H9 (cell line): ENCODE data around the gene DNAAF3. TPM values are rescaled to one million over a fixed set of nuclear protein-coding genes. Genes with fewer than 3 reads are reported as not detected.
A peak's percentile ranks its signal among the peaks of the same experiment; 100 is the strongest.

Experiments used
- DNase-seq: peaks from one replicate; pipeline ENCODE4 v3.0.0-alpha.2; 2017
- H2AFZ ChIP-seq: one replicate; pipeline ENCODE4 v1.6.1; 2013; ENCODE audit warnings: mild to moderate bottlenecking, low read length, control low read depth, moderate library complexity
- H2AK5ac ChIP-seq: 2 replicates; pipeline ENCODE4 v1.6.1; 2013; ENCODE audit warnings: low read length, control low read depth, mixed read lengths; ENCODE audit not compliant: insufficient read length
- H2BK120ac ChIP-seq: one replicate; pipeline ENCODE4 v1.6.1; 2013; ENCODE audit warnings: low read depth, mild to moderate bottlenecking, low read length, control low read depth, inconsistent platforms; ENCODE audit not compliant: poor library complexity, severe bottlenecking
- H2BK12ac ChIP-seq: 2 replicates; pipeline ENCODE4 v1.6.1; 2013; ENCODE audit warnings: low read length, control low read depth, mixed read lengths, low read depth; ENCODE audit not compliant: insufficient read length
- H2BK15ac ChIP-seq: 2 replicates; pipeline ENCODE4 v1.6.1; 2013; ENCODE audit warnings: low read depth, low read length, control low read depth
- H2BK20ac ChIP-seq: one replicate; pipeline ENCODE4 v1.6.1; 2013; ENCODE audit warnings: low read depth, mild to moderate bottlenecking, low read length, control low read depth, inconsistent platforms; ENCODE audit not compliant: poor library complexity, severe bottlenecking
- H2BK5ac ChIP-seq: 2 replicates; pipeline ENCODE4 v1.6.1; 2013; ENCODE audit warnings: low read length, control low read depth, mixed read lengths; ENCODE audit not compliant: insufficient read length
- H3K14ac ChIP-seq: 2 replicates; pipeline ENCODE4 v1.6.1; 2013; ENCODE audit warnings: low read length, control low read depth; ENCODE audit not compliant: insufficient read depth
- H3K18ac ChIP-seq: 2 replicates; pipeline ENCODE4 v1.6.1; 2013; ENCODE audit warnings: low read depth, mild to moderate bottlenecking, mixed read lengths, low read length, control low read depth; ENCODE audit not compliant: insufficient read length
- H3K23ac ChIP-seq: 2 replicates; pipeline ENCODE4 v1.6.1; 2013; ENCODE audit warnings: low read length, control low read depth, mixed read lengths, low read depth; ENCODE audit not compliant: insufficient read length
- H3K23me2 ChIP-seq: 2 replicates; pipeline ENCODE4 v1.6.1; 2013; ENCODE audit warnings: low read depth, mild to moderate bottlenecking, mixed read lengths, low read length, control low read depth; ENCODE audit not compliant: insufficient read length, poor library complexity, severe bottlenecking
- H3K27ac ChIP-seq: 2 replicates; pipeline ENCODE4 v1.5.1; 2013; ENCODE audit warnings: low read length, control low read depth, mixed read lengths, low read depth; ENCODE audit not compliant: insufficient read length
- H3K27me3 ChIP-seq: 2 replicates; pipeline ENCODE4 v1.6.1; 2013; ENCODE audit warnings: low read length, control low read depth, inconsistent platforms; ENCODE audit not compliant: insufficient read depth
- H3K4ac ChIP-seq: 2 replicates; pipeline ENCODE4 v1.6.1; 2013; ENCODE audit warnings: low read depth, mild to moderate bottlenecking, control low read depth, inconsistent platforms, low read length, moderate library complexity
- H3K4me1 ChIP-seq: 2 replicates; pipeline ENCODE4 v1.6.1; 2013; ENCODE audit warnings: low read length, control low read depth, inconsistent platforms; ENCODE audit not compliant: insufficient read depth
- H3K4me2 ChIP-seq: 2 replicates; pipeline ENCODE4 v1.6.1; 2013; ENCODE audit warnings: low read length, control low read depth, mixed read lengths; ENCODE audit not compliant: insufficient read length, insufficient read depth
- H3K56ac ChIP-seq: 2 replicates; pipeline ENCODE4 v1.6.1; 2013; ENCODE audit warnings: low read depth, mild to moderate bottlenecking, mixed read lengths, low read length, control low read depth; ENCODE audit not compliant: insufficient read length
- H3K79me1 ChIP-seq: 2 replicates; pipeline ENCODE4 v1.6.1; 2013; ENCODE audit warnings: low read depth, mild to moderate bottlenecking, moderate library complexity, low read length, control low read depth, inconsistent platforms; ENCODE audit not compliant: insufficient read depth, poor library complexity, severe bottlenecking
- H3K79me2 ChIP-seq: 2 replicates; pipeline ENCODE4 v1.6.1; 2013; ENCODE audit warnings: low read length, control low read depth, inconsistent platforms; ENCODE audit not compliant: insufficient read depth
- H3K9ac ChIP-seq: 2 replicates; pipeline ENCODE4 v1.6.1; 2013; ENCODE audit warnings: low read length, control low read depth, mixed read lengths; ENCODE audit not compliant: insufficient read length; ENCODE audit errors: extremely low read depth
- H3K9me3 ChIP-seq: one replicate; pipeline ENCODE4 v1.6.1; 2013; ENCODE audit warnings: low read depth, low read length, inconsistent platforms; ENCODE audit not compliant: control insufficient read depth
- H3T11ph ChIP-seq: one replicate; pipeline ENCODE4 v1.6.1; 2013; ENCODE audit warnings: mild to moderate bottlenecking, low read length, control low read depth, inconsistent platforms
- H4K20me1 ChIP-seq: one replicate; pipeline ENCODE4 v1.6.1; 2013; ENCODE audit not compliant: control insufficient read depth, insufficient read length, insufficient read depth
- H4K5ac ChIP-seq: 2 replicates; pipeline ENCODE4 v1.6.1; 2013; ENCODE audit warnings: low read depth, mild to moderate bottlenecking, mixed read lengths, low read length, control low read depth; ENCODE audit not compliant: insufficient read length
- H4K8ac ChIP-seq: replicated peaks from 2 replicates; pipeline ENCODE4 v1.6.1; 2013; ENCODE audit warnings: low read length, control low read depth, mixed read lengths, low read depth; ENCODE audit not compliant: insufficient read length
- H4K91ac ChIP-seq: 2 replicates; pipeline ENCODE4 v1.6.1; 2013; ENCODE audit warnings: low read depth, mild to moderate bottlenecking, moderate library complexity, mixed read lengths, low read length, control low read depth; ENCODE audit not compliant: insufficient read length
- H3K27ac Mint-ChIP-seq, 3 experiments: 2 replicates in 2 of 3; 3 replicates in 1 of 3; pipeline ENCODE4 v1.8.0; 2020 to 2021; ENCODE audit warnings: mixed read lengths in 3 of 3, mild to moderate bottlenecking in 1 of 3, moderate library complexity in 1 of 3
- H3K27me3 Mint-ChIP-seq: 2 replicates; pipeline ENCODE4 v1.8.0; 2021; ENCODE audit warnings: low read depth, mild to moderate bottlenecking, moderate library complexity, mixed read lengths
- H3K36me3 Mint-ChIP-seq, 3 experiments: 2 replicates in 2 of 3; 3 replicates in 1 of 3; pipeline ENCODE4 v1.8.0; 2020 to 2021; ENCODE audit warnings: low read depth in 3 of 3, mixed read lengths in 3 of 3; ENCODE audit not compliant: insufficient read depth in 1 of 3
- H3K4me1 Mint-ChIP-seq, 2 experiments: 2 replicates each; pipeline ENCODE4 v1.8.0; 2020; ENCODE audit warnings: mixed read lengths in 2 of 2
- H3K4me3 Mint-ChIP-seq, 2 experiments: 2 replicates in 1 of 2; 3 replicates in 1 of 2; pipeline ENCODE4 v1.8.0; 2020 to 2021; ENCODE audit warnings: mild to moderate bottlenecking in 2 of 2, mixed read lengths in 2 of 2, moderate library complexity in 1 of 2
- H3K9me3 Mint-ChIP-seq, 2 experiments: 2 replicates in 1 of 2; 3 replicates in 1 of 2; pipeline ENCODE4 v1.8.0; 2020; ENCODE audit warnings: mild to moderate bottlenecking in 2 of 2, mixed read lengths in 2 of 2, moderate library complexity in 1 of 2
- whole genome bisulfite sequencing: extraction: QIAGEN DNeasy Blood & Tissue Kit; methylation state at CpG from one replicate; pipeline ENCODE4 v1.1.7; 2013; ENCODE audit warnings: missing lambda C conversion rate, low lambda C conversion rate, mixed read lengths; ENCODE audit not compliant: insufficient read length; ENCODE audit errors: extremely low coverage; 5-methylcytosine and 5-hydroxymethylcytosine counted together
- total RNA-seq: library from RNA; stranded (reverse); gene quantifications from 2 replicates; pipeline ENCODE4 v1.2.1, GENCODE V29; 2021
- TF ChIP-seq, protein P1 (sequence below): fragments of 200-600 bp; sonication (generic); conservative IDR thresholded peaks from 3 replicates; pipeline ENCODE4 v1.8.0; 2021; ENCODE audit warnings: antibody characterized with exemption, mild to moderate bottlenecking

Gene DNAAF3
- total RNA-seq, 1 experiment from 2014 or later = 4.6 TPM

DNA sequence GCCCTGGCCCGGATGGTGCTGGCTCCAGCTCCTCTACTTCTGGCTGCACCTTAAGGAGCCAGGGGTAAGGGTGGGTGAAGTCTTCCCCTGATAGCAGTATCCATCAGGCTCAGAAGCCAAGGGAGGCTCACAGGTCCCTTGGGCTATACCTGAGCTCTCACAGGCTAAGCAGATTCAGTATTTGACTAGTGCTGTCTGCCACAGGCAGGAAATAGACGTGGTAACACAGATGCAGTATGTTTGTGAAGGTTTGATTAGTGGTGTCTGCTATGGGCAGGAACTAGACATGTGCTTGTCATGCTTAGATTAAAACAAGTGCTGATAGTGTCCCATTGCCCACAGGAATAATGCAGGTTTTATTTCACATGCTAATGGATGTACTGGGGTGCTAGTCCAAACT lies 9.7 kb upstream of the DNAAF3 start:
- Histone ChIP-seq H3K9ac (no peak overlapping the region), H4K5ac (no peak overlapping the region), H2BK20ac (no peak overlapping the region), H2BK5ac (no peak overlapping the region), H3K27me3 (peaks cover 7% of the 10 kb centered on the region; the same call in 1 of the 2 replicates), H3K18ac (no peak overlapping the region), H3K79me1 (no peaks in the 10 kb centered on the region), H4K91ac (no peak overlapping the region), H2BK120ac (no peak overlapping the region), H2AK5ac (no peak overlapping the region), H3K27ac (no peak overlapping the region), H3K9me3 (no peaks in the 10 kb centered on the region), H3K23me2 (peaks cover 28% of the 10 kb centered on the region), H2BK12ac (no peak overlapping the region), H3K4ac (no peak overlapping the region), H4K8ac (no peak overlapping the region), H4K20me1 (no peaks in the 10 kb centered on the region), H3T11ph (no peak overlapping the region), H2BK15ac (no peak overlapping the region), H3K4me2 (no peak overlapping the region), H3K23ac (no peak overlapping the region), H3K79me2 (no peaks in the 10 kb centered on the region), H3K14ac (no peak overlapping the region), H3K4me1 (peaks cover 2% of the 10 kb centered on the region; the same call in 1 of the 2 replicates), H2AFZ (no peak overlapping the region), H3K56ac (no peak overlapping the region)
- TF ChIP-seq, protein P1, sequence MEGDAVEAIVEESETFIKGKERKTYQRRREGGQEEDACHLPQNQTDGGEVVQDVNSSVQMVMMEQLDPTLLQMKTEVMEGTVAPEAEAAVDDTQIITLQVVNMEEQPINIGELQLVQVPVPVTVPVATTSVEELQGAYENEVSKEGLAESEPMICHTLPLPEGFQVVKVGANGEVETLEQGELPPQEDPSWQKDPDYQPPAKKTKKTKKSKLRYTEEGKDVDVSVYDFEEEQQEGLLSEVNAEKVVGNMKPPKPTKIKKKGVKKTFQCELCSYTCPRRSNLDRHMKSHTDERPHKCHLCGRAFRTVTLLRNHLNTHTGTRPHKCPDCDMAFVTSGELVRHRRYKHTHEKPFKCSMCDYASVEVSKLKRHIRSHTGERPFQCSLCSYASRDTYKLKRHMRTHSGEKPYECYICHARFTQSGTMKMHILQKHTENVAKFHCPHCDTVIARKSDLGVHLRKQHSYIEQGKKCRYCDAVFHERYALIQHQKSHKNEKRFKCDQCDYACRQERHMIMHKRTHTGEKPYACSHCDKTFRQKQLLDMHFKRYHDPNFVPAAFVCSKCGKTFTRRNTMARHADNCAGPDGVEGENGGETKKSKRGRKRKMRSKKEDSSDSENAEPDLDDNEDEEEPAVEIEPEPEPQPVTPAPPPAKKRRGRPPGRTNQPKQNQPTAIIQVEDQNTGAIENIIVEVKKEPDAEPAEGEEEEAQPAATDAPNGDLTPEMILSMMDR = 0 out of 3 replicates have a peak, but pooled peaks have one; percentile 12
- Mint-ChIP-seq H3K4me1 (peaks cover 35 to 58% of the 10 kb centered on the region in 2 experiments), H3K9me3 (peaks cover 2 to 8% of the 10 kb centered on the region in 2 experiments; a peak in 4 of 5 replicates), H3K27ac (no peak overlapping the region), H3K36me3 (no peaks in the 10 kb centered on the region; a peak in 1 of 7 replicates), H3K4me3 (no peak overlapping the region), H3K27me3 (peaks cover 77% of the 10 kb centered on the region)
- no CpG with 5 or more reads among the region's 2 CpGs for WGBS
- no peak for DNase-seq
